GM21786 (cell line): Measurements from ENCODE around the gene SERP2.

Experiments
- ATAC-seq: cut with Tn5 transposase; IDR thresholded peaks from one replicate; pipeline ENCODE4 v1.9.1; 2021; ENCODE audit not compliant: unreplicated experiment

Gene SERP2

GRCh38 chr13:44409595-44409994 lies 36.0 kb downstream of the SERP2 start:
- no peak for ATAC-seq

GRCh38 chr13:44410328-44410859 lies 36.8 kb downstream of the SERP2 start:
- no peak for ATAC-seq

GRCh38 chr13:44411841-44412240 lies 38.2 kb downstream of the SERP2 start:
- no peak for ATAC-seq

GRCh38 chr13:44412346-44412935 lies 38.8 kb downstream of the SERP2 start:
- ATAC-seq, result no peak

GRCh38 chr13:44413095-44413494 lies 39.5 kb downstream of the SERP2 start:
- ATAC-seq, result no peak

- ATAC-seq, result no peak
These were observed 41.1 kb downstream of the SERP2 start for GRCh38 chr13:44414716-44415115.

- no peak for ATAC-seq
These were observed 42.2 kb downstream of the SERP2 start for GRCh38 chr13:44415815-44416214.

GRCh38 chr13:44416301-44416700 lies 42.7 kb downstream of the SERP2 start:
- ATAC-seq, result no peak

- ATAC-seq, result no peak
These were observed 43.1 kb downstream of the SERP2 start for GRCh38 chr13:44416744-44417143.

GRCh38 chr13:44417446-44417845 lies 43.8 kb downstream of the SERP2 start:
- ATAC-seq, result no peak

GRCh38 chr13:44417876-44418275 lies 44.3 kb downstream of the SERP2 start:
- no peak for ATAC-seq

GRCh38 chr13:44420376-44421220 lies 47.0 kb downstream of the SERP2 start:
- no peak for ATAC-seq

GRCh38 chr13:44421853-44422525 lies 48.4 kb downstream of the SERP2 start:
- ATAC-seq, result no peak

- ATAC-seq, result no peak
These were observed 49.4 kb downstream of the SERP2 start for GRCh38 chr13:44422755-44423643.

- no peak for ATAC-seq
These were observed 50.2 kb downstream of the SERP2 start for GRCh38 chr13:44423824-44424223.

- ATAC-seq, result no peak
These were observed 51.6 kb downstream of the SERP2 start for GRCh38 chr13:44425041-44425814.

- no peak for ATAC-seq
These were observed 52.1 kb downstream of the SERP2 start for GRCh38 chr13:44425815-44426078.

- no peak for ATAC-seq
These were observed 52.8 kb downstream of the SERP2 start for GRCh38 chr13:44426461-44426860.

- ATAC-seq, result no peak
These were observed 55.7 kb downstream of the SERP2 start for GRCh38 chr13:44429311-44429710.

- no peak for ATAC-seq
These were observed 57.5 kb downstream of the SERP2 start for GRCh38 chr13:44431150-44431549.
